DND-41 (cell line): ENCODE measurements around the gene FZD8.

ENCODE experiments used
- CTCF ChIP-seq: IDR thresholded peaks from 2 replicates; pipeline ENCODE4 v1.5.1; 2012; ENCODE audit warnings: borderline replicate concordance, low read length, moderate library complexity, mild to moderate bottlenecking; ENCODE audit not compliant: poor library complexity, severe bottlenecking; ENCODE audit errors: extremely low read depth
- EZH2 ChIP-seq: IDR thresholded peaks from 3 replicates; pipeline ENCODE4 v1.6.1; 2012; ENCODE audit warnings: borderline replicate concordance, low read depth, mild to moderate bottlenecking, moderate library complexity, low read length, inconsistent platforms; ENCODE audit not compliant: severe bottlenecking

- no peak for TF ChIP-seq CTCF
- TF ChIP-seq EZH2: no peak
Observed at GRCh38 chr10:35636956-35637355, 5.1 kb downstream of the FZD8 start.
